Measurements from ENCODE around the gene RIPOR3.
"Not testable (repeated sequence)": the region's sequence is repeated elsewhere in the genome, so short reads cannot be mapped to it uniquely, and the experiment has no call there.

The RIPOR3 gene

GRCh38 chr20:50716518-50716917, 25.2 kb upstream of the RIPOR3 start:
- no peaks in the 10 kb centered on the region for H3K36me3 Mint-ChIP-seq (ENCODE audit: low read depth)
- H3K27ac Mint-ChIP-seq: no peak overlapping the region
- H3K9me3 Mint-ChIP-seq: no peaks in the 10 kb centered on the region
- H3K4me1 Mint-ChIP-seq (ENCODE audit: low read depth): no peaks in the 10 kb centered on the region
- H3K27me3 Mint-ChIP-seq: peaks cover 25% of the 10 kb centered on the region
- H3K4me3 Mint-ChIP-seq: no peak overlapping the region
- DNase-seq: no peak

GRCh38 chr20:50715694-50716093, 24.4 kb upstream of the RIPOR3 start:
- Mint-ChIP-seq H3K27me3 (peaks cover 27% of the 10 kb centered on the region), H3K27ac (no peak overlapping the region), H3K4me1 (ENCODE audit: low read depth) (no peaks in the 10 kb centered on the region), H3K36me3 (ENCODE audit: low read depth) (no peaks in the 10 kb centered on the region), H3K9me3 (no peaks in the 10 kb centered on the region), H3K4me3 (no peak overlapping the region)
- DNase-seq: no peak

DNA sequence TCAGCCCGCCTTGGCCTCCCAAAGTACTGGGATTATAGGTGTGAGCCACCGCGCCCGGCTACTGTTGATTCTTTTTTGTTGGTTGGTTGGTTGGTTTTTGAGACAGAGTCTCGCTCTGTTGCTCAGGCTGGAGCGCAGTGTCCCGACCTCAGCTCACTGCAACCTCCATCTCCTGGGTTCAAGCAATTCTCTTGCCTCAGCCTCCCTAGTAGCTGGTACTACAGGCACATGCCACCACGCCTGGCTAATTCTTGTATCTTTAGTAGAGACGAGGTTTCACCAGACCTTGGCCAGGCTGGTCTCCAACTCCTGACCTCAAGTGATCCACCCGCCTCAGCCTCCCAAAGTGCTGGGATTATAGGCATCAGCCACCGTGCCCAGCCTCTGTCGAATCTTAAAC, 23.1 kb upstream of the RIPOR3 start:
- H3K27ac Mint-ChIP-seq; H3K9me3 Mint-ChIP-seq; H3K4me1 Mint-ChIP-seq (ENCODE audit: low read depth); H3K36me3 Mint-ChIP-seq (ENCODE audit: low read depth); DNase-seq; H3K4me3 Mint-ChIP-seq: not testable (repeated sequence)
- H3K27me3 Mint-ChIP-seq: peaks cover 27% of the 10 kb centered on the region

- Mint-ChIP-seq H3K36me3 (ENCODE audit: low read depth) (no peaks in the 10 kb centered on the region), H3K27ac (no peak overlapping the region), H3K9me3 (no peaks in the 10 kb centered on the region), H3K4me1 (ENCODE audit: low read depth) (no peaks in the 10 kb centered on the region), H3K4me3 (no peak overlapping the region), H3K27me3 (peaks cover 27% of the 10 kb centered on the region)
- DNase-seq: no peak
Observed at GRCh38 chr20:50713657-50714101, 22.3 kb upstream of the RIPOR3 start.

GRCh38 chr20:50712771-50713656, 21.7 kb upstream of the RIPOR3 start:
- DNase-seq: no peak
- H3K36me3 Mint-ChIP-seq (ENCODE audit: low read depth): no peaks in the 10 kb centered on the region
- no peaks in the 10 kb centered on the region for H3K4me1 Mint-ChIP-seq (ENCODE audit: low read depth)
- no peak overlapping the region for H3K4me3 Mint-ChIP-seq
- H3K27me3 Mint-ChIP-seq: peaks cover 27% of the 10 kb centered on the region
- H3K27ac Mint-ChIP-seq: no peak overlapping the region
- H3K9me3 Mint-ChIP-seq: no peaks in the 10 kb centered on the region

GRCh38 chr20:50711113-50711825, 19.9 kb upstream of the RIPOR3 start:
- DNase-seq: no peak
- no peaks in the 10 kb centered on the region for H3K36me3 Mint-ChIP-seq (ENCODE audit: low read depth)
- no peak overlapping the region for H3K4me3 Mint-ChIP-seq
- peaks cover 27% of the 10 kb centered on the region for H3K27me3 Mint-ChIP-seq
- no peaks in the 10 kb centered on the region for H3K9me3 Mint-ChIP-seq
- no peaks in the 10 kb centered on the region for H3K4me1 Mint-ChIP-seq (ENCODE audit: low read depth)
- no peak overlapping the region for H3K27ac Mint-ChIP-seq

DNA sequence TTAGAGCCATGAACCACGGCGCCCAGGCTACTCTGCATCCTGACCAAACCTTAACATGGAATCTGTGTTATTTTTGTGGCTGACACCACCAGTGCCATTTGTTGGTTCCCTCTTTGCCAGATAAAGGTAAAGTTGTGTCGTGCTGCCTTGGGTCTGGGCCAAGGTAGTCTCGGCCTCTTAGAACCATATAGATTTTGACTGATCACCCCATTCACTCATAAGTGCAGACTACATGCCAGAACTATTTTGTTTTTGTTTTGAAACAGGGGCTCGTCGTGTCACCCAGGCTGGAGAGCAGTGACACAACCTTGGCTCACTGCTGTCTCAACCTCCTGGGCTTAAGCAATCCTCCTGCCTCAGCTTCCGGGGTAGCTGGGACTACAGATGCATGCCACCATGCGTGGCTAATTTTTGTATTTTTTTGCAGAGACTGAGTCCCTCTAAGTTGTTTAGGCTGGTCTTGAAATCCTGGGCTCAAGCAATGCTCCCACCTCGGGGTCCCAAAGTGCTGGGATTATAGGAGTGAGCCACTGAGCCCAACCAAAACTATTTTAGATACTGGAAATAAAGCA, 19.2 kb upstream of the RIPOR3 start:
- H3K27ac Mint-ChIP-seq: no peak overlapping the region
- peaks cover 32% of the 10 kb centered on the region for H3K27me3 Mint-ChIP-seq
- no peaks in the 10 kb centered on the region for H3K4me1 Mint-ChIP-seq (ENCODE audit: low read depth)
- no peak overlapping the region for H3K4me3 Mint-ChIP-seq
- DNase-seq: no peak
- H3K36me3 Mint-ChIP-seq (ENCODE audit: low read depth): no peaks in the 10 kb centered on the region
- no peaks in the 10 kb centered on the region for H3K9me3 Mint-ChIP-seq

- no peaks in the 10 kb centered on the region for H3K4me1 Mint-ChIP-seq (ENCODE audit: low read depth)
- H3K4me3 Mint-ChIP-seq: no peak overlapping the region
- H3K27me3 Mint-ChIP-seq: peaks cover 27% of the 10 kb centered on the region
- DNase-seq: no peak
- no peak overlapping the region for H3K27ac Mint-ChIP-seq
- no peaks in the 10 kb centered on the region for H3K9me3 Mint-ChIP-seq
- H3K36me3 Mint-ChIP-seq (ENCODE audit: low read depth): no peaks in the 10 kb centered on the region
Observed at GRCh38 chr20:50709636-50709973, 18.3 kb upstream of the RIPOR3 start.

- no peaks in the 10 kb centered on the region for H3K36me3 Mint-ChIP-seq (ENCODE audit: low read depth)
- no peak for DNase-seq
- H3K27me3 Mint-ChIP-seq: peaks cover 27% of the 10 kb centered on the region
- H3K4me1 Mint-ChIP-seq (ENCODE audit: low read depth): no peaks in the 10 kb centered on the region
- no peak overlapping the region for H3K4me3 Mint-ChIP-seq
- H3K9me3 Mint-ChIP-seq: no peaks in the 10 kb centered on the region
- no peak overlapping the region for H3K27ac Mint-ChIP-seq
Observed at GRCh38 chr20:50708845-50709635, 17.7 kb upstream of the RIPOR3 start.

- peaks cover 8% of the 10 kb centered on the region for H3K27me3 Mint-ChIP-seq
- H3K4me3 Mint-ChIP-seq: no peak overlapping the region
- no peak for DNase-seq
- no peaks in the 10 kb centered on the region for H3K36me3 Mint-ChIP-seq (ENCODE audit: low read depth)
- no peaks in the 10 kb centered on the region for H3K9me3 Mint-ChIP-seq
- no peak overlapping the region for H3K27ac Mint-ChIP-seq
- H3K4me1 Mint-ChIP-seq (ENCODE audit: low read depth): no peaks in the 10 kb centered on the region
Observed at GRCh38 chr20:50704971-50705370, 13.6 kb upstream of the RIPOR3 start.

DNA sequence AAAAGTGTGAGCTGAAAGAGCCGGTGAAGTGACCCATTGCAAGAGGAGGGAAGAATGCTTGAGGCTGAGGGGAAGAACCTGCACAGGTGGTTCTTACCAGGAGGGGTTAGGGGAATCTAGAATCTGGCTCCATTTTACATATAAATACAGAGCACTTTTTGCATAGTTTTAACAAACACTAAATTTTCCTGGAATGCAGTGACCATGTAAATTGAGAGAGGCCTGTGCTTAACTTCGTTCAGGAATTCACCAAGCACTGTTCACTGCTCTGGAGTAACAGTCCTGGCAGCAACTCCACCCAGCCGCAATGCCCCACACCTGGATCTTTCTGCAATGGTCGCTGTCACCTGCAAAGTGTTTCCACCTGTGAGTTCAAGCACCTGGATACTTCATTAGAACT, 13.2 kb upstream of the RIPOR3 start:
- peaks cover 8% of the 10 kb centered on the region for H3K27me3 Mint-ChIP-seq
- H3K4me1 Mint-ChIP-seq (ENCODE audit: low read depth): no peaks in the 10 kb centered on the region
- H3K9me3 Mint-ChIP-seq: no peaks in the 10 kb centered on the region
- H3K4me3 Mint-ChIP-seq: no peak overlapping the region
- no peaks in the 10 kb centered on the region for H3K36me3 Mint-ChIP-seq (ENCODE audit: low read depth)
- DNase-seq: no peak
- no peak overlapping the region for H3K27ac Mint-ChIP-seq

- not testable (repeated sequence) for H3K27me3 Mint-ChIP-seq; H3K9me3 Mint-ChIP-seq; DNase-seq; H3K4me1 Mint-ChIP-seq (ENCODE audit: low read depth); H3K4me3 Mint-ChIP-seq; H3K36me3 Mint-ChIP-seq (ENCODE audit: low read depth); H3K27ac Mint-ChIP-seq
Observed at GRCh38 chr20:50703651-50704438, 12.5 kb upstream of the RIPOR3 start.

DNA sequence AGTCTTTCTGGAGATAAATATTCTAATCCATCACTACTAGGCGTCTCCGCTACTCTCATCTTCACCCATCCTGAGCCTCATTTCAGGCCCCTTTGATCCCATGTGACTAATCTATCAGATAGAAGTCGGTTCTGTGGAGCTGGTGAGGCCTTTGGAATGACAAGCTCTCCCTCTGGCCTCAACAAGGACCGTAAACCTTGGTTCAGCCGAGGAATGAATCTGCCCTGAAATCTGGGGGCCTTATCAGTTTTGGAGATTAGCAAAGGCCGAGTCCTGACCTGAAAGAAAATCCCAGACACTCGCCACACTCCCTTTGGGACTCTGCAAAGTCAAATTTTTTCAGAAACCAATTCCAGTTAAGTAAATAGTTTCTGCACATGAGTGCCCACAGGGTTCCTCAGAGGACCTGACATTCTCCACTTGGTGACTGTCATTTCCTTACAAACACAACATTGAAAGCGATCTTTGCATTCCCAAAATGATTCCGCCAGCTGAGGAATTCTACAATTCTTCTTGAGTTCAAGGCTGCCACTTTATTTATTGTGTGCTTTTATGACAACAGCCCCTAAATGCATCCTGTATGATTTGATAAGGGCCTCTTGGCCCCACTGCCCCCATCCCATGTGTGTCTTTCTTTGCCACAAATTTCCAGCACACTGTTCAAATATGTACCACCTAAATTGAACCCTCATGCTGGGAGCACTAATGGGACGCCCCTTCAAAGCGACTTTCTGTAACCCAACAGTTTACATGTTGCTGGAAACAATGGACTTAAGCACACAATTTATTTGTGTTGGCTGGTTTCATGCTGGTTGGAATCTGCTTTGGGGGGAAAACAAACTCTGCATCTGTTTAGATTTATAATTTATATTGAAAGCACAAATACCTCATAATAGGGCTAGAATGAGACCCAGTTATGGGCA, 10.0 kb upstream of the RIPOR3 start:
- H3K4me3 Mint-ChIP-seq: no peak overlapping the region
- DNase-seq: no peak
- H3K4me1 Mint-ChIP-seq (ENCODE audit: low read depth): no peaks in the 10 kb centered on the region
- H3K27me3 Mint-ChIP-seq: peaks cover 10% of the 10 kb centered on the region
- no peaks in the 10 kb centered on the region for H3K36me3 Mint-ChIP-seq (ENCODE audit: low read depth)
- no peak overlapping the region for H3K27ac Mint-ChIP-seq
- no peaks in the 10 kb centered on the region for H3K9me3 Mint-ChIP-seq

Measured in activated T-cell treated with anti-CD3 and anti-CD28 coated beads, Interleukin-2, amount 50 U/mL, for 24 hours (primary cell).